HCT116 (cell line): Measurements from ENCODE around the gene RBM47. TPM values are rescaled to one million over a fixed set of nuclear protein-coding genes. Genes with fewer than 3 reads are reported as not detected.

ENCODE experiments used
- ATAC-seq: fragments of 200-7000 bp; cut with Tn5 transposase; 2 replicates; pipeline ENCODE4 v1.9.1; 2020; ENCODE audit warnings: mild to moderate bottlenecking, moderate library complexity
- BruUV-seq: library from RNA; stranded (reverse); fragments of 400-500 nt; replicated peaks from 2 replicates; lab custom pipeline; 2021; lab: Mats Ljungman, UMichigan
- CTCF ChIA-PET: fragments of 300-600 bp; sonication (Branson Sonifier 250); formaldehyde crosslinking; loops from one replicate; lab custom pipeline; 2021; ENCODE audit warnings: antibody characterized with exemption; lab: Charles Lee
- POLR2A ChIA-PET: fragments of 300-600, 350-600 bp; sonication (Branson Sonifier 250); formaldehyde crosslinking; loops from one replicate; lab custom pipeline; 2021; ENCODE audit warnings: antibody characterized with exemption; lab: Charles Lee
- RAD21 ChIA-PET, 2 experiments: fragments of 300-600 bp; sonication (Branson Sonifier 250); formaldehyde crosslinking; loops; one replicate each; lab custom pipeline; 2023; ENCODE audit warnings: low total read pairs in 2 of 2; ENCODE audit not compliant: uncharacterized antibody in 2 of 2, unreplicated experiment in 2 of 2, low non-redundant PET in 1 of 2; lab: Charles Lee
- DNase-seq: peaks from one replicate; pipeline ENCODE4 v3.0.0-alpha.2; 2010; ENCODE audit warnings: low read depth, low spot score
- H2AFZ ChIP-seq: fragments of 200-600 bp; shearing (Covaris generic), sonication (generic); 2 replicates; pipeline ENCODE4 v1.6.1; 2017; ENCODE audit warnings: low read depth, mixed run types, mixed read lengths, antibody characterized with exemption, low read length; ENCODE audit not compliant: poor library complexity, severe bottlenecking
- H3K27ac ChIP-seq: 2 replicates; pipeline ENCODE4 v1.5.1; 2012; ENCODE audit warnings: low read depth, low read length
- H3K27me3 ChIP-seq: fragments of 200-600 bp; sonication (generic); 2 replicates; pipeline ENCODE4 v1.6.1; 2016; ENCODE audit warnings: mixed run types, low read length, mixed read lengths; ENCODE audit not compliant: insufficient read depth
- H3K36me3 ChIP-seq, 2 experiments: fragments of 200-500 bp in 1 of 2; fragments of 200-600 bp in 1 of 2; sonication (Bioruptor generic) in 1 of 2; sonication (generic) in 1 of 2; 2 replicates each; pipeline versions ENCODE4 v1.5.1 to v1.6.1; 2014 to 2016; ENCODE audit warnings: low read length in 2 of 2, inconsistent platforms in 1 of 2, mixed read lengths in 1 of 2, mixed run types in 1 of 2; ENCODE audit not compliant: insufficient read depth in 2 of 2, control insufficient read depth in 1 of 2
- H3K4me1 ChIP-seq, 2 experiments: fragments of 200-600 bp in 1 of 2; sonication (generic) in 1 of 2; 2 replicates each; pipeline versions ENCODE4 v1.5.1 to v1.6.1; 2012 to 2017; ENCODE audit warnings: low read length in 2 of 2, inconsistent platforms in 1 of 2, mild to moderate bottlenecking in 1 of 2, mixed read lengths in 1 of 2, mixed run types in 1 of 2, moderate library complexity in 1 of 2; ENCODE audit not compliant: insufficient read depth in 2 of 2, control insufficient read depth in 1 of 2
- H3K4me2 ChIP-seq: fragments of 200-600 bp; sonication (generic); 2 replicates; pipeline ENCODE4 v1.6.1; 2017; ENCODE audit warnings: mixed run types, low read length, mixed read lengths
- H3K4me3 ChIP-seq, 2 experiments: fragments of 200-600 bp in 1 of 2; sonication (generic) in 1 of 2; replicated peaks in 1 of 2; 2 replicates each; pipeline ENCODE4 v1.5.1; 2011 to 2016; ENCODE audit warnings: low read length in 2 of 2, control low read depth in 1 of 2, low read depth in 1 of 2, mild to moderate bottlenecking in 1 of 2, mixed read lengths in 1 of 2, mixed run types in 1 of 2
- H3K79me2 ChIP-seq: fragments of 200-600 bp; sonication (generic); 2 replicates; pipeline ENCODE4 v1.6.1; 2017; ENCODE audit warnings: mild to moderate bottlenecking, mixed run types, low read length, moderate library complexity, mixed read lengths; ENCODE audit not compliant: insufficient read depth
- H3K9ac ChIP-seq: fragments of 200-600 bp; sonication (generic); 2 replicates; pipeline ENCODE4 v1.6.1; 2016; ENCODE audit warnings: low read length, mixed read lengths
- H3K9me2 ChIP-seq: fragments of 200-600 bp; sonication (generic), shearing (Covaris generic); 2 replicates; pipeline ENCODE4 v1.6.1; 2017; ENCODE audit warnings: mixed run types, mild to moderate bottlenecking, moderate library complexity; ENCODE audit not compliant: insufficient read depth
- H3K9me3 ChIP-seq, 2 experiments: fragments of 200-500 bp in 1 of 2; fragments of 200-600 bp in 1 of 2; sonication (Bioruptor generic) in 1 of 2; sonication (generic) in 1 of 2; 2 replicates each; pipeline ENCODE4 v1.6.1; 2014 to 2017; ENCODE audit warnings: low read length in 2 of 2, mixed read lengths in 2 of 2, inconsistent platforms in 1 of 2, low read depth in 1 of 2, mild to moderate bottlenecking in 1 of 2, mixed run types in 1 of 2, moderate library complexity in 1 of 2; ENCODE audit not compliant: control insufficient read depth in 1 of 2, insufficient read depth in 1 of 2
- H4K20me1 ChIP-seq: fragments of 200-600 bp; sonication (generic), shearing (Covaris generic); 2 replicates; pipeline ENCODE4 v1.6.1; 2017; ENCODE audit warnings: mixed run types, mild to moderate bottlenecking, moderate library complexity; ENCODE audit not compliant: insufficient read depth
- CBX3 ChIP-seq: IDR thresholded peaks from 2 replicates; pipeline ENCODE4 v1.6.1; 2012; ENCODE audit warnings: low read depth
- CEBPB ChIP-seq: IDR thresholded peaks from 2 replicates; pipeline ENCODE4 v1.6.1; 2012; ENCODE audit warnings: low read depth
- EZH2 ChIP-seq: fragments of 200-600 bp; sonication (generic); IDR thresholded peaks from 2 replicates; pipeline ENCODE4 v1.6.1; 2017; ENCODE audit warnings: antibody characterized with exemption, mixed run types
- EZH2phosphoT487 ChIP-seq: fragments of 200-600 bp; IDR thresholded peaks from 2 replicates; pipeline ENCODE4 v1.6.1; 2018; ENCODE audit warnings: antibody characterized with exemption, borderline replicate concordance
- JUND ChIP-seq: IDR thresholded peaks from 2 replicates; pipeline ENCODE4 v1.6.1; 2012
- RAD21 ChIP-seq: IDR thresholded peaks from 2 replicates; pipeline ENCODE4 v1.6.1; 2012; ENCODE audit warnings: low read depth, mild to moderate bottlenecking
- SRF ChIP-seq: IDR thresholded peaks from 2 replicates; pipeline ENCODE4 v1.6.1; 2012; ENCODE audit warnings: low read depth
- TCF7L2 ChIP-seq: IDR thresholded peaks from 2 replicates; pipeline ENCODE4 v1.7.0; 2011; ENCODE audit warnings: borderline replicate concordance, inconsistent platforms; ENCODE audit not compliant: insufficient read depth, insufficient read length; ENCODE audit errors: extremely low read depth
- YY1 ChIP-seq: IDR thresholded peaks from 2 replicates; pipeline ENCODE4 v1.6.1; 2011; ENCODE audit warnings: low read length, low read depth, moderate library complexity, mild to moderate bottlenecking; ENCODE audit not compliant: insufficient replicate concordance; ENCODE audit errors: extremely low read depth
- ZNF274 ChIP-seq: fragments of 200-500 bp; sonication (Bioruptor generic); IDR thresholded peaks from 2 replicates; pipeline ENCODE4 v1.6.1; 2014; ENCODE audit warnings: mild to moderate bottlenecking, low read depth, low read length, inconsistent platforms
- intact Hi-C: fragments of 100-400 bp; cut with micrococcal nuclease; formaldehyde crosslinking; loops from 2 replicates; pipeline ENCODE4 v1.10.0; 2022
- total RNA-seq: library from RNA; stranded (reverse); gene quantifications from one replicate; pipeline ENCODE4 v1.2.1, GENCODE V29; 2021; ENCODE audit not compliant: unreplicated experiment
- TF ChIP-seq, protein P1 (sequence below): IDR thresholded peaks from 2 replicates; pipeline ENCODE4 v1.6.1; 2011; ENCODE audit warnings: mild to moderate bottlenecking, low read length, moderate library complexity; ENCODE audit not compliant: insufficient replicate concordance; ENCODE audit errors: extremely low read depth
- TF ChIP-seq, protein P2 (sequence below): IDR thresholded peaks from 2 replicates; pipeline ENCODE4 v1.6.1; 2012

RBM47 gene
- total RNA-seq, 1 experiment from 2014 or later = 22.2 TPM

DNA sequence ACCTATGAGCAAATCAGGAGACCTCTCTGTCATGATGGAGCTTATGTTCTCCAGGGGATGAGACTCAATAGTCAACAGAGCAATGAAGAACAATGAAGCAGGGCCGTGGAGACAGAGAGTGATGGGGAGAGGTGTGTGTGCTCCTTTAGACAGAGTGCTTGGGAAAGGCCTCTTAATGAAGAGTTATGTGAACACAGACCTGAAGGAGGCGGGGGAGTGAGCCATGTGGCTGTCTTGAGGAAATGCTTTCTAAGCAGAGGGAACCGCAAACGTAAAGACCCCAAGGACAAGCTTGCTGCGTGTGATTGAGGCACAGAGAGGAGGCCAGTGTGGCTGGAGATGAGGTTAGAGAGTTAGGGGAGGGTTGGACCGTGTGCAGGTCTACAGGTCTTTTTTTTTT is 241.4 kb downstream of the RBM47 start:
- H2AFZ ChIP-seq = no peak overlapping the region
- RAD21 ChIA-PET = no interaction called here

DNA sequence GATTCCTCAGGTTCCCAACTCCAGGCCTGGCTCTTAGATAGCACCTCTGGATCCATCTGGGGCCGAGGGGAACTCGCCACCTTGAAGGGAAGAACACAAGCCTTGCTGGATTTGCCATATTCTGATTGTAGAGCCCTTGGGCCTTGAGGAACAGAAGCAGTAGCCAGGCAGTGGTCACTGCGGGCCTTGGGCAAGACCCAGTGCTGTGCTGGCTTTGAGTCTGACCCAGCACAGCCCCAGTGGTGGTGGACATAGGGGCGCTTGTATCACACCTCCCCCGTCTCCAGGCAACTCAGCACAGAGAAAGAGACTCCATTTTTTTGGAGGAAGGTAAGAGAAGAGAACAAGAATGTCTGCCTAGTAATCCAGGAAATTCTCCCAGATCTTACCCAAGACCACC is 249.0 kb downstream of the RBM47 start:
- Histone ChIP-seq H3K9me2 (no peaks in the 10 kb centered on the region), H3K9me3 (no peaks in the 10 kb centered on the region), H3K27ac (no peak overlapping the region), H3K4me3 (no peak overlapping the region), H4K20me1 (no peaks in the 10 kb centered on the region), H3K4me1 (peaks cover 0 to 15% of the 10 kb centered on the region in 2 experiments; a peak in 2 of 4 replicates), H3K4me2 (no peak overlapping the region), H3K9ac (no peak overlapping the region), H3K27me3 (no peaks in the 10 kb centered on the region), H3K36me3 (no peaks in the 10 kb centered on the region), H3K79me2 (no peaks in the 10 kb centered on the region), H2AFZ (no peak overlapping the region)
- intact Hi-C loops = no loop called here
- ChIA-PET CTCF (no interaction called here), RAD21 (no interaction called here), POLR2A (no interaction called here)
- ATAC-seq (no peak), DNase-seq (no peak)
- TF ChIP-seq CBX3 = no peak
- no peak for TF ChIP-seq RAD21
- no peak for TF ChIP-seq JUND
- no peak for TF ChIP-seq YY1
- no peak for TF ChIP-seq SRF
- no peak for TF ChIP-seq CEBPB
- no peak for TF ChIP-seq EZH2
- BruUV-seq = no TSS peak

More for the DNA sequence above, 241.4 kb downstream of the RBM47 start:
- intact Hi-C loops = no loop called here
- TF ChIP-seq YY1 (no peak), ZNF274 (no peak), TCF7L2 (no peak), CEBPB (no peak), RAD21 (no peak), EZH2phosphoT487 (no peak), JUND (no peak)
- TF ChIP-seq, protein P1, sequence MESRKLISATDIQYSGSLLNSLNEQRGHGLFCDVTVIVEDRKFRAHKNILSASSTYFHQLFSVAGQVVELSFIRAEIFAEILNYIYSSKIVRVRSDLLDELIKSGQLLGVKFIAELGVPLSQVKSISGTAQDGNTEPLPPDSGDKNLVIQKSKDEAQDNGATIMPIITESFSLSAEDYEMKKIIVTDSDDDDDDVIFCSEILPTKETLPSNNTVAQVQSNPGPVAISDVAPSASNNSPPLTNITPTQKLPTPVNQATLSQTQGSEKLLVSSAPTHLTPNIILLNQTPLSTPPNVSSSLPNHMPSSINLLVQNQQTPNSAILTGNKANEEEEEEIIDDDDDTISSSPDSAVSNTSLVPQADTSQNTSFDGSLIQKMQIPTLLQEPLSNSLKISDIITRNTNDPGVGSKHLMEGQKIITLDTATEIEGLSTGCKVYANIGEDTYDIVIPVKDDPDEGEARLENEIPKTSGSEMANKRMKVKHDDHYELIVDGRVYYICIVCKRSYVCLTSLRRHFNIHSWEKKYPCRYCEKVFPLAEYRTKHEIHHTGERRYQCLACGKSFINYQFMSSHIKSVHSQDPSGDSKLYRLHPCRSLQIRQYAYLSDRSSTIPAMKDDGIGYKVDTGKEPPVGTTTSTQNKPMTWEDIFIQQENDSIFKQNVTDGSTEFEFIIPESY = no peak
- TF ChIP-seq, protein P2, sequence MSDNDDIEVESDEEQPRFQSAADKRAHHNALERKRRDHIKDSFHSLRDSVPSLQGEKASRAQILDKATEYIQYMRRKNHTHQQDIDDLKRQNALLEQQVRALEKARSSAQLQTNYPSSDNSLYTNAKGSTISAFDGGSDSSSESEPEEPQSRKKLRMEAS = no peak
- H3K27me3 ChIP-seq = no peaks in the 10 kb centered on the region
- H3K4me2 ChIP-seq = no peak overlapping the region
- ATAC-seq (no peak), DNase-seq (no peak)
- ChIA-PET POLR2A (no interaction called here), CTCF (no interaction called here)
- BruUV-seq = no TSS peak
- H3K79me2 ChIP-seq = no peaks in the 10 kb centered on the region
- H3K27ac ChIP-seq = no peak overlapping the region
- H3K9me3 ChIP-seq = no peaks in the 10 kb centered on the region
- no peaks in the 10 kb centered on the region for H3K9me2 ChIP-seq
- no peaks in the 10 kb centered on the region for H3K36me3 ChIP-seq
- no peak overlapping the region for H3K4me3 ChIP-seq
- no peak overlapping the region for H3K9ac ChIP-seq
- H4K20me1 ChIP-seq = no peaks in the 10 kb centered on the region
- H3K4me1 ChIP-seq = no peaks in the 10 kb centered on the region
